ENCODE results near the gene RAB10.

DNA sequence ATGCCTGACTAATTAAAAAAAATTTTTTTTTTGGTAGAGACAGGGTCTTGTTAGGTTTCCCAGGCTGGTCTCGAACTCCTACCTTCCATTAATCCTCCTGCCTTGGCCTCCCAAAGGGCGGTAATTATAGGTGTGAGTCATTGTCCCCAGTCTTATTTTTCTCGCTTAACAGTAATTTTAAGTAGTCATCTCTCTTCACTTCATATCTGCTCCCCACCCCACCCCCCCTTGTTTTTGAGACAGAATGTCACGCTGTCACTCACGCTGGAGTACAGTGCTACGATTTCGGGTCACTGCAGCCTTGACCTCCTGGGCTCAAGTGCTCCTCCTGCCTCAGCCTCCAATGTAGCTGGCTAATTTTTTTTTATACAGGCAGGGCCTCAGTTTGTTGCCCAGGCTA is 27.7 kb downstream of the RAB10 start:
- no peak for TF ChIP-seq POLR2A (IDR thresholded peaks at IDR 0.05; ENCODE audit: low read length)
- TF ChIP-seq GATA1 (IDR thresholded peaks at IDR 0.05; ENCODE audit: low read depth, low read length) = no peak
